Measurements from ENCODE around the gene NFKBIZ.
"Not testable (repeated sequence)": the region's sequence is repeated elsewhere in the genome, so short reads cannot be mapped to it uniquely, and the experiment has no call there.

The NFKBIZ gene

GRCh38 chr3:101851850-101852714, 2.8 kb downstream of the NFKBIZ start:
- no peak for DNase-seq

- no peak for DNase-seq
Measured at GRCh38 chr3:101852983-101853840, 3.9 kb downstream of the NFKBIZ start.

GRCh38 chr3:101853982-101854381, 4.7 kb downstream of the NFKBIZ start:
- DNase-seq = no peak

GRCh38 chr3:101854608-101855304, 5.4 kb downstream of the NFKBIZ start:
- no peak for DNase-seq

GRCh38 chr3:101857301-101857741, 8.0 kb downstream of the NFKBIZ start:
- DNase-seq = no peak

GRCh38 chr3:101858464-101859030, 9.2 kb downstream of the NFKBIZ start:
- DNase-seq = no peak

GRCh38 chr3:101859882-101860448, 10.7 kb downstream of the NFKBIZ start:
- no peak for DNase-seq

- DNase-seq = no peak
Measured at GRCh38 chr3:101861212-101861788, 12.0 kb downstream of the NFKBIZ start.

- DNase-seq = no peak
Measured at GRCh38 chr3:101861789-101862415, 12.6 kb downstream of the NFKBIZ start.

- no peak for DNase-seq
Measured at GRCh38 chr3:101862416-101863165, 13.3 kb downstream of the NFKBIZ start.

GRCh38 chr3:101864926-101865325, 15.6 kb downstream of the NFKBIZ start:
- DNase-seq = not testable (repeated sequence)

- no peak for DNase-seq
Measured at GRCh38 chr3:101865751-101866509, 16.6 kb downstream of the NFKBIZ start.

GRCh38 chr3:101867511-101867910, 18.2 kb downstream of the NFKBIZ start:
- no peak for DNase-seq

GRCh38 chr3:101867996-101868395, 18.7 kb downstream of the NFKBIZ start:
- DNase-seq = no peak

GRCh38 chr3:101868534-101869464, 19.5 kb downstream of the NFKBIZ start:
- DNase-seq = peak; percentile 91

GRCh38 chr3:101870138-101870537, 20.8 kb downstream of the NFKBIZ start:
- no peak for DNase-seq

- DNase-seq = no peak
Measured at GRCh38 chr3:101873619-101874018, 24.3 kb downstream of the NFKBIZ start.

- no peak for DNase-seq
Measured at GRCh38 chr3:101876142-101876541, 26.8 kb downstream of the NFKBIZ start.

- no peak for DNase-seq
Measured at GRCh38 chr3:101878589-101878988, 29.3 kb downstream of the NFKBIZ start.

Measured in NCI-H226 (cell line).